OCI-LY1 (cell line): ENCODE data around the gene TRNP1.

Source experiments
- H2AFZ ChIP-seq: fragments of 200-600 bp; sonication (generic), shearing (Covaris generic); 2 replicates; pipeline ENCODE4 v1.6.0; 2014; ENCODE audit warnings: antibody characterized with exemption, mild to moderate bottlenecking, low read length
- H3F3A ChIP-seq: fragments of 200-600 bp; sonication (generic), shearing (Covaris generic); 2 replicates; pipeline ENCODE4 v1.6.0; 2014; ENCODE audit warnings: mild to moderate bottlenecking, antibody characterized with exemption, low read length, moderate library complexity; ENCODE audit not compliant: insufficient read depth
- H3K27ac ChIP-seq: fragments of 200-600 bp; sonication (generic); 2 replicates; pipeline ENCODE4 v1.5.1; 2014; ENCODE audit warnings: low read length, mixed run types, mild to moderate bottlenecking, low read depth; ENCODE audit not compliant: poor library complexity, severe bottlenecking
- H3K27me3 ChIP-seq: fragments of 200-600 bp; sonication (generic); 2 replicates; pipeline ENCODE4 v1.6.0; 2014; ENCODE audit warnings: antibody characterized with exemption, mild to moderate bottlenecking, low read length, moderate library complexity; ENCODE audit not compliant: insufficient read depth
- H3K36me3 ChIP-seq: fragments of 200-600 bp; sonication (generic); 2 replicates; pipeline ENCODE4 v1.6.1; 2014; ENCODE audit warnings: mild to moderate bottlenecking, antibody characterized with exemption, low read length, moderate library complexity, mixed read lengths; ENCODE audit not compliant: insufficient read depth
- H3K4me1 ChIP-seq: fragments of 200-600 bp; sonication (generic); 2 replicates; pipeline ENCODE4 v1.5.1; 2014; ENCODE audit warnings: mild to moderate bottlenecking, low read length, moderate library complexity; ENCODE audit not compliant: insufficient read depth, severe bottlenecking
- H3K4me2 ChIP-seq: fragments of 200-600 bp; sonication (generic), shearing (Covaris generic); 2 replicates; pipeline ENCODE4 v1.6.1; 2014; ENCODE audit warnings: low read length
- H3K4me3 ChIP-seq: fragments of 200-600 bp; sonication (generic); 2 replicates; pipeline ENCODE4 v1.5.1; 2014; ENCODE audit warnings: low read length, low read depth, mild to moderate bottlenecking, mixed read lengths; ENCODE audit not compliant: poor library complexity, severe bottlenecking
- H3K79me2 ChIP-seq: fragments of 200-600 bp; shearing (Covaris generic); 2 replicates; pipeline ENCODE4 v1.6.1; 2016; ENCODE audit warnings: mixed run types, low read length, mixed read lengths; ENCODE audit not compliant: insufficient read depth
- H3K9ac ChIP-seq: fragments of 200-600 bp; sonication (generic), shearing (Covaris generic); 2 replicates; pipeline ENCODE4 v1.6.1; 2014; ENCODE audit warnings: mild to moderate bottlenecking, low read length, mixed read lengths
- H3K9me2 ChIP-seq: fragments of 200-600 bp; sonication (generic), shearing (Covaris generic); 2 replicates; pipeline ENCODE4 v1.6.1; 2014; ENCODE audit warnings: low read depth, mild to moderate bottlenecking, low read length, mixed read lengths
- H3K9me3 ChIP-seq: fragments of 200-600 bp; shearing (Covaris generic); 2 replicates; pipeline ENCODE4 v1.6.1; 2014; ENCODE audit warnings: low read length, mixed read lengths
- H4K20me1 ChIP-seq: fragments of 200-600 bp; sonication (generic), shearing (Covaris generic); 2 replicates; pipeline ENCODE4 v1.6.0; 2016; ENCODE audit warnings: mild to moderate bottlenecking, low read length; ENCODE audit not compliant: insufficient read depth
- CTCF ChIP-seq: fragments of 200-600 bp; sonication (generic), shearing (Covaris generic); IDR thresholded peaks from 2 replicates; pipeline ENCODE4 v1.5.1; 2017; ENCODE audit warnings: mild to moderate bottlenecking, antibody characterized with exemption, low read length, moderate library complexity, mixed read lengths
- EZH2 ChIP-seq: fragments of 200-600 bp; sonication (generic), shearing (Covaris generic); IDR thresholded peaks from 2 replicates; pipeline ENCODE4 v1.8.0; 2017; ENCODE audit warnings: borderline replicate concordance, mixed run types, mild to moderate bottlenecking, antibody characterized with exemption, low read length, moderate library complexity, mixed read lengths

TRNP1 gene

GRCh38 chr1:26993237-26994019 is at the start of gene TRNP1:
TRNP1 (plus strand) TSS chr1:26993692; CDS start chr1:26993787, 95 bp downstream.
- no peaks in the 10 kb centered on the region for H3K9me2 ChIP-seq
- H3K4me1 ChIP-seq: peaks cover 14% of the 10 kb centered on the region
- peaks cover 9% of the 10 kb centered on the region for H3K27me3 ChIP-seq
- H3K4me3 ChIP-seq: peak within 1 kb of the TSS; percentile 69
- no peak within 1 kb of the TSS for H2AFZ ChIP-seq
- H3K36me3 ChIP-seq: no peaks in the 10 kb centered on the region
- TF ChIP-seq CTCF: no peak
- no peak for TF ChIP-seq EZH2
- H4K20me1 ChIP-seq: no peaks in the 10 kb centered on the region
- peak within 1 kb of the TSS; percentile 86 for H3K4me2 ChIP-seq
- no peak within 1 kb of the TSS for H3K27ac ChIP-seq
- no peaks in the 10 kb centered on the region for H3K79me2 ChIP-seq
- H3K9ac ChIP-seq: peak within 1 kb of the TSS; percentile 46; the same call in 1 of the 2 replicates
- no peaks in the 10 kb centered on the region for H3K9me3 ChIP-seq
- H3F3A ChIP-seq: no peaks in the 10 kb centered on the region

GRCh38 chr1:26945138-26945537 is 48.4 kb upstream of the TRNP1 start:
- Histone ChIP-seq H3K36me3 (peaks cover 59% of the 10 kb centered on the region), H3K9ac (no peak overlapping the region), H3K27me3 (no peaks in the 10 kb centered on the region), H3F3A (no peaks in the 10 kb centered on the region), H3K4me2 (no peak overlapping the region), H3K9me2 (no peaks in the 10 kb centered on the region), H3K4me3 (no peak overlapping the region), H2AFZ (no peak overlapping the region), H4K20me1 (no peaks in the 10 kb centered on the region), H3K9me3 (no peaks in the 10 kb centered on the region), H3K79me2 (no peaks in the 10 kb centered on the region), H3K27ac (no peak overlapping the region), H3K4me1 (no peaks in the 10 kb centered on the region)
- TF ChIP-seq CTCF (no peak), EZH2 (no peak)

GRCh38 chr1:26945728-26946127 is 47.8 kb upstream of the TRNP1 start:
- no peaks in the 10 kb centered on the region for H3K4me1 ChIP-seq
- H3K27me3 ChIP-seq: no peaks in the 10 kb centered on the region
- H3K9me2 ChIP-seq: no peaks in the 10 kb centered on the region
- H2AFZ ChIP-seq: no peak overlapping the region
- no peaks in the 10 kb centered on the region for H3K79me2 ChIP-seq
- H3K4me2 ChIP-seq: no peak overlapping the region
- no peak overlapping the region for H3K27ac ChIP-seq
- H4K20me1 ChIP-seq: no peaks in the 10 kb centered on the region
- H3K9me3 ChIP-seq: no peaks in the 10 kb centered on the region
- H3K4me3 ChIP-seq: no peak overlapping the region
- H3K36me3 ChIP-seq: peaks cover 59% of the 10 kb centered on the region
- no peaks in the 10 kb centered on the region for H3F3A ChIP-seq
- H3K9ac ChIP-seq: no peak overlapping the region
- TF ChIP-seq EZH2: no peak
- TF ChIP-seq CTCF: no peak
